GM19025 (cell line): ENCODE data around the gene OR56B1.

Experiments used
- ATAC-seq: cut with Tn5 transposase; IDR thresholded peaks from one replicate; pipeline ENCODE4 v1.9.1; 2021; ENCODE audit warnings: mild to moderate bottlenecking, low read depth, moderate library complexity; ENCODE audit not compliant: unreplicated experiment

The OR56B1 gene

DNA sequence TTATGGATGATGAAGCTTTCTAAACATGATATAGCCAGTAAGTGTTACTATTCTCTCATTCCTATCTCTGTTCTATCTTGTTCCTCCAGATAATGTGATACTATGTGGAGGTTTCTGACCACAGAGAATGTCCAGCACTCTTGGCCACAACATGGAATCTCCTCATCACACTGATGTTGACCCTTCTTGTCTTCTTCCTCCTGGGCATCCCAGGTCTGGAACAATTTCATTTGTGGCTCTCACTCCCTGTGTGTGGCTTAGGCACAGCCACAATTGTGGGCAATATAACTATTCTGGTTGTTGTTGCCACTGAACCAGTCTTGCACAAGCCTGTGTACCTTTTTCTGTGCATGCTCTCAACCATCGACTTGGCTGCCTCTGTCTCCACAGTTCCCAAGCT lies 9.9 kb upstream of the OR56B1 start:
- no peak for ATAC-seq

GRCh38 chr11:5727691-5728090 lies 8.6 kb upstream of the OR56B1 start:
- no peak for ATAC-seq

- ATAC-seq: no peak
Measured at GRCh38 chr11:5737091-5737490, 843 bp downstream of the OR56B1 start.

- no peak for ATAC-seq
Measured at GRCh38 chr11:5737670-5738392, 1.6 kb downstream of the OR56B1 start.

DNA sequence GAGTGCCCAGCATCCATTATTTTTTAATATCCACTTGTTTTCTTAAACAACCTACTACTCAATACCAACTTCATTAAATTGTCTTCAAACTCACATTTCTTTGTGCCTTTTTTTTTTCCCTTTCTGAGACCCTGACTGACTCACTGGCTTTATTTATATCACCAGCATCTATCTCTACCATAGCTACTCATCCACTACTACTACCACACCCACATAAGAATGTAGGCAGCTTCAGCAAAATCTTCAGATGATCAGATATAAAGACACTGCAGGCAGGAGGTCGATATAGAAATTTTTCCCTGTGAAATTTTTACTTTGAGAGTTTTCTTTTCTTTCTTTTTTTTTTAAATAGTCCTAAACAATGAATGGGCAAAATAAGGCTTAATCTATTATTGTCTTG lies 2.2 kb downstream of the OR56B1 start:
- no peak for ATAC-seq

- ATAC-seq: no peak
Measured at GRCh38 chr11:5746614-5747013, 10.4 kb downstream of the OR56B1 start.

DNA sequence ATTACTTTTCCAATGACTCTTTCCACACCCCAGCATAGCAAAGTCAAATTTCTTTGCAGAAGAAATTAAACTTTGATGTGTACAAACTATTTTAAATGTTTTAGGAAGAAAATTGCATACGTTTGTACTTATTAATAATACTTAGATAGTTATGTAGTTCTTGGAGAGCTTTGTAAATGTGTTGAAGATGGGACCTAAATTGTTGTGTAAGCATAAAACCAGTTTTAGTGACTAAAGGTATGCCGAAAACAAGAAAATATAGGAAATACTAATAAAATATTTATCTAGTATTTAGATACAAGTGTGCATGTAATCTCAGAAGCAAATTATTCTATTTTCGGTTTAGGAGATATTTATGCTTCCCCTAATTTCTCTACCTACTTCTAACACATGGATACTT lies 13.6 kb downstream of the OR56B1 start:
- no peak for ATAC-seq

DNA sequence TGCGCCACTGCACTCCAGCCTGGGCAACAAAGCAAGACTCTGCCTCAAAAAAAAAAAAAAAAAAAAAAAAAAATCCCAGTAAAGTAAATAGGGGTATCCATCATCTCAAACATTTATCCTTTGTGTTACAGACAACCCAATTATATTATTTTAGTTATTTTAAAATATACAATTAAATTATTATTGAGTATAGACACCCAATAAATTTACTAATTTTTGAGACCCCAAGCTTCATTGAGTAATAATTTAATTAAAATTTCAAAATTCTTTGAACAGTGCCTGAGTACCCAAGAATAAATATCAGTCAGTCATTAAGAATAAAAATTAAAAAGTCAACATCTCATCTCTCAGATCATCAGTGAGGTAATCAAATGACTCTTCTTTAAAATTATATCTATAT lies 17.7 kb downstream of the OR56B1 start, which contains the start of gene OR52N4:
OR52N4 (plus strand) TSS at position 301 of the 400 bp plus-strand sequence. CDS start 498 bp downstream, outside the sequence.
- ATAC-seq: no peak

GRCh38 chr11:5767056-5767455 lies 30.8 kb downstream of the OR56B1 start:
- no peak for ATAC-seq

DNA sequence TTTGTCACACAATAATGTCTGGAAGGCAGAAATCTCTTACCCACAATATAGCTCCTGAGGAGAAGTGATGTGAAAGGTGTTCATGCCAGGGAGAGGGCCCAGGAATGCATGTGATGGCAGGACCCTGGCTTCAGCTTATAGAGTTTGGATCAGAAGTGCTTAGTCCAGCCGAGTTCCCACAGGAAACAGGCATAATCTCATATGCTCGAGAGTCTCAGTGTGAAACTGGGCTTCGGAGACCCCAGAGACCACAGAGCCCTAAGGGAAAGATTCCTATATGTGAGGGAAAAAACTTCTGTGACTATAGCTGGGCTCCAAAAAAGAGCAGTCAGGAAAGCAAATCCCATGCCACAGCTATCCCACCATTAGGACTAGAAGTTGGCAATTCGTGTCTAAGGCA lies 47.0 kb downstream of the OR56B1 start, which contains the start of gene OR52N5:
OR52N5 (minus strand) TSS at position 101 of the 400 bp plus-strand sequence. CDS start 4,721 bp downstream, outside the sequence.
- no peak for ATAC-seq
